NB4 (cell line): ENCODE data around the gene PPL.

Experiments used
- CTCF ChIP-seq: IDR thresholded peaks from one replicate; pipeline ENCODE4 v1.5.1; 2012; ENCODE audit warnings: low read depth, low read length
- POLR2A ChIP-seq: IDR thresholded peaks from 2 replicates; pipeline ENCODE4 v1.6.1; 2011; ENCODE audit warnings: mild to moderate bottlenecking; ENCODE audit not compliant: insufficient read length; ENCODE audit errors: extremely low read depth

GRCh38 chr16:4870138-4870671, 66.7 kb downstream of the PPL start:
- TF ChIP-seq CTCF (no peak), POLR2A (no peak)
